HepG2 (cell line): Measurements from ENCODE around the gene THOC6. TPM values are rescaled to one million over a fixed set of nuclear protein-coding genes. Genes with fewer than 3 reads are reported as not detected.

ENCODE experiments used
- ATM ChIP-seq: fragments of 450-650 bp; IDR thresholded peaks from 2 replicates; pipeline ENCODE4 v1.7.1; 2017; ENCODE audit warnings: mild to moderate bottlenecking, borderline replicate concordance
- CENPT ChIP-seq: sonication (generic); formaldehyde crosslinking; IDR thresholded peaks from 2 replicates; pipeline ENCODE4 v1.8.0; 2022; ENCODE audit warnings: low read depth, mild to moderate bottlenecking, moderate library complexity, missing genetic modification reagents
- CREB3 ChIP-seq: sonication (generic); formaldehyde crosslinking; IDR thresholded peaks from 2 replicates; pipeline ENCODE4 v1.5.0; 2020; ENCODE audit warnings: missing genetic modification reagents
- ELF3 ChIP-seq: IDR thresholded peaks from 2 replicates; pipeline ENCODE4 v1.6.1; 2016; ENCODE audit warnings: missing genetic modification reagents, missing compliant biosample characterization
- HMGA1 ChIP-seq: sonication (generic); formaldehyde crosslinking; conservative IDR thresholded peaks from 2 replicates; pipeline ENCODE4 v1.4.0; 2020; ENCODE audit warnings: missing genetic modification reagents
- HNF4A ChIP-seq: sonication (generic); formaldehyde crosslinking; IDR thresholded peaks from 2 replicates; pipeline ENCODE4 v1.4.0; 2020; ENCODE audit warnings: missing genetic modification reagents
- HOMEZ ChIP-seq: IDR thresholded peaks from 2 replicates; pipeline ENCODE4 v1.6.1; 2016; ENCODE audit warnings: low read depth
- MED1 ChIP-seq: sonication (generic); formaldehyde crosslinking; IDR thresholded peaks from 2 replicates; pipeline ENCODE4 v1.4.0; 2020; ENCODE audit warnings: missing genetic modification reagents
- MTA1 ChIP-seq: sonication (generic); formaldehyde crosslinking; IDR thresholded peaks from 2 replicates; pipeline ENCODE4 v1.4.0; 2020; ENCODE audit warnings: missing genetic modification reagents, mild to moderate bottlenecking, borderline replicate concordance
- RBAK ChIP-seq: sonication (generic); formaldehyde crosslinking; IDR thresholded peaks from 2 replicates; pipeline ENCODE4 v1.5.1; 2020; ENCODE audit warnings: mild to moderate bottlenecking, missing genetic modification reagents
- RNF2 ChIP-seq: fragments of 450-650 bp; conservative IDR thresholded peaks from 2 replicates; pipeline ENCODE4 v1.6.1; 2016; ENCODE audit warnings: low read depth
- SPEN ChIP-seq: sonication (generic); formaldehyde crosslinking; IDR thresholded peaks from 2 replicates; pipeline ENCODE4 v1.5.1; 2020; ENCODE audit warnings: low read depth, mild to moderate bottlenecking, missing genetic modification reagents
- TBX3 ChIP-seq: fragments of 450-650 bp; IDR thresholded peaks from 2 replicates; pipeline ENCODE4 v1.6.1; 2017; ENCODE audit warnings: antibody characterized with exemption, mild to moderate bottlenecking, inconsistent platforms, borderline replicate concordance
- U2AF1 ChIP-seq: fragments of 200-400 bp; formaldehyde crosslinking; optimal IDR thresholded peaks from 2 replicates; pipeline ENCODE3; 2017; ENCODE audit warnings: mild to moderate bottlenecking, low read depth, low read length
- ZBTB33 ChIP-seq: sonication (generic); formaldehyde crosslinking; IDR thresholded peaks from 2 replicates; pipeline ENCODE4 v1.4.0; 2020; ENCODE audit warnings: missing genetic modification reagents
- ZBTB46 ChIP-seq: sonication (generic); formaldehyde crosslinking; IDR thresholded peaks from 2 replicates; pipeline ENCODE4 v1.4.0; 2020; ENCODE audit warnings: mild to moderate bottlenecking, missing genetic modification reagents, borderline replicate concordance
- ZFP1 ChIP-seq: IDR thresholded peaks from 2 replicates; pipeline ENCODE4 v1.6.1; 2016
- ZNF34 ChIP-seq: sonication (generic); formaldehyde crosslinking; IDR thresholded peaks from 2 replicates; pipeline ENCODE4 v1.4.0; 2020; ENCODE audit warnings: mild to moderate bottlenecking, missing genetic modification reagents, borderline replicate concordance
- polyA plus RNA-seq, 8 experiments: library from polyadenylated mRNA; depleted of rRNA in 3 of 8; stranded (reverse) in 7 of 8; unstranded in 1 of 8; fragments of >200 nt; fragmentation: Illumina TruSeq in 4 of 8; extraction: Trizol in 4 of 8; gene quantifications; 2 replicates each; pipeline versions ENCODE4 v1.2.1 to v1.2.3, GENCODE V29; 2011 to 2016; ENCODE audit warnings: low read depth in 4 of 8, missing spikeins in 1 of 8, mixed read lengths in 1 of 8; ENCODE audit not compliant: insufficient read depth in 1 of 8
- total RNA-seq, 5 experiments: library from RNA; depleted of rRNA; stranded (reverse); fragments of >200 nt; fragmentation: Illumina TruSeq; extraction: Trizol; gene quantifications; 2 replicates each; pipeline ENCODE4 v1.2.3, GENCODE V29; 2016; ENCODE audit warnings: low read depth in 1 of 5
- TF ChIP-seq, protein P1 (sequence below): sonication (generic); formaldehyde crosslinking; IDR thresholded peaks from 2 replicates; pipeline ENCODE4 v1.4.0; 2020; ENCODE audit warnings: mild to moderate bottlenecking, missing genetic modification reagents
- TF ChIP-seq, protein P2 (sequence below): sonication (generic); formaldehyde crosslinking; IDR thresholded peaks from 2 replicates; pipeline ENCODE4 v1.8.0; 2022; ENCODE audit warnings: mild to moderate bottlenecking, missing genetic modification reagents, moderate library complexity
- TF ChIP-seq, protein P3 (sequence below): sonication (generic); formaldehyde crosslinking; IDR thresholded peaks from 2 replicates; pipeline ENCODE4 v1.5.0; 2020; ENCODE audit warnings: missing genetic modification reagents, mild to moderate bottlenecking, borderline replicate concordance

The THOC6 gene
- total and polyA plus RNA-seq, 2 of the 13 experiments (the other 11 are each of a cell fraction or from before 2014, with no cell fraction given), result 32.1 to 37.0 TPM

- 0 out of 2 replicates have a peak, but pooled peaks have one; percentile 26 for TF ChIP-seq HOMEZ
- no peak for TF ChIP-seq ZFP1 (CRISPR knock-in tag)
- TF ChIP-seq CREB3 (CRISPR knock-in tag), result 0 out of 2 replicates have a peak, but pooled peaks have one; percentile 41
- TF ChIP-seq, protein P1, sequence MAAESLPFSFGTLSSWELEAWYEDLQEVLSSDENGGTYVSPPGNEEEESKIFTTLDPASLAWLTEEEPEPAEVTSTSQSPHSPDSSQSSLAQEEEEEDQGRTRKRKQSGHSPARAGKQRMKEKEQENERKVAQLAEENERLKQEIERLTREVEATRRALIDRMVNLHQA, result no peak
- TF ChIP-seq, protein P2, sequence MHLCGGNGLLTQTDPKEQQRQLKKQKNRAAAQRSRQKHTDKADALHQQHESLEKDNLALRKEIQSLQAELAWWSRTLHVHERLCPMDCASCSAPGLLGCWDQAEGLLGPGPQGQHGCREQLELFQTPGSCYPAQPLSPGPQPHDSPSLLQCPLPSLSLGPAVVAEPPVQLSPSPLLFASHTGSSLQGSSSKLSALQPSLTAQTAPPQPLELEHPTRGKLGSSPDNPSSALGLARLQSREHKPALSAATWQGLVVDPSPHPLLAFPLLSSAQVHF (CRISPR knock-in tag), result no peak
- TF ChIP-seq MED1 (CRISPR knock-in tag), result peak; percentile 68
- TF ChIP-seq SPEN (CRISPR knock-in tag), result peak; percentile 58
- no peak for TF ChIP-seq ELF3 (CRISPR knock-in tag)
- no peak for TF ChIP-seq TBX3
- TF ChIP-seq, protein P3, sequence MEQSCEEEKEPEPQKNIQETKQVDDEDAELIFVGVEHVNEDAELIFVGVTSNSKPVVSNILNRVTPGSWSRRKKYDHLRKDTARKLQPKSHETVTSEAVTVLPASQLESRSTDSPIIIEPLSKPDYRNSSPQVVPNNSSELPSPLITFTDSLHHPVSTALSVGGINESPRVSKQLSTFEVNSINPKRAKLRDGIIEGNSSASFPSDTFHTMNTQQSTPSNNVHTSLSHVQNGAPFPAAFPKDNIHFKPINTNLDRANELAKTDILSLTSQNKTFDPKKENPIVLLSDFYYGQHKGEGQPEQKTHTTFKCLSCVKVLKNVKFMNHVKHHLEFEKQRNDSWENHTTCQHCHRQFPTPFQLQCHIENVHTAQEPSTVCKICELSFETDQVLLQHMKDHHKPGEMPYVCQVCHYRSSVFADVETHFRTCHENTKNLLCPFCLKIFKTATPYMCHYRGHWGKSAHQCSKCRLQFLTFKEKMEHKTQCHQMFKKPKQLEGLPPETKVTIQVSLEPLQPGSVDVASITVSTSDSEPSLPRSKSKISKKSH, result peak; percentile 53; the same call in 1 of the 2 replicates
- no peak for TF ChIP-seq MTA1
- no peak for TF ChIP-seq RBAK (CRISPR knock-in tag)
- no peak for TF ChIP-seq CENPT (CRISPR knock-in tag)
- no peak for TF ChIP-seq ZNF34 (CRISPR knock-in tag)
- peak; percentile 49; the same call in 1 of the 2 replicates for TF ChIP-seq ZBTB33 (CRISPR knock-in tag)
- no peak for TF ChIP-seq U2AF1
- no peak for TF ChIP-seq ZBTB46 (CRISPR knock-in tag)
- no peak for TF ChIP-seq RNF2
- TF ChIP-seq HNF4A (CRISPR knock-in tag), result no peak
- no peak for TF ChIP-seq ATM
- no peak for TF ChIP-seq HMGA1
These were observed 20.1 kb upstream of the THOC6 start (continued) for GRCh38 chr16:3003582-3004270.
